Smooth muscle cell (in vitro differentiated cells): ENCODE measurements around the gene NBAS. TPM values are rescaled to one million over a fixed set of nuclear protein-coding genes. Genes with fewer than 3 reads are reported as not detected.

ENCODE experiments used
- DNase-seq: peaks from one replicate; lab custom pipeline; 2025; ENCODE audit not compliant: unreplicated experiment; lab: John Stamatoyannopoulos, UW
- H2AFZ ChIP-seq: fragments of 200-600 bp; sonication (generic); 2 replicates; pipeline ENCODE4 v1.6.0; 2016; ENCODE audit warnings: antibody characterized with exemption, low read depth, mild to moderate bottlenecking
- H3F3A ChIP-seq: fragments of 200-600 bp; sonication (generic); 2 replicates; pipeline ENCODE4 v1.6.0; 2017; ENCODE audit warnings: antibody characterized with exemption, low read depth
- H3K27ac ChIP-seq: fragments of 200-600 bp; sonication (generic); 2 replicates; pipeline ENCODE4 v1.5.1; 2016; ENCODE audit warnings: low read depth, mild to moderate bottlenecking
- H3K27me3 ChIP-seq: fragments of 200-600 bp; sonication (generic); 2 replicates; pipeline ENCODE4 v1.6.1; 2016; ENCODE audit warnings: low read depth, mild to moderate bottlenecking
- H3K36me3 ChIP-seq: fragments of 200-600 bp; sonication (generic); 2 replicates; pipeline ENCODE4 v1.5.1; 2016; ENCODE audit warnings: low read depth
- H3K4me1 ChIP-seq: fragments of 200-600 bp; sonication (generic); 2 replicates; pipeline ENCODE4 v1.5.1; 2016; ENCODE audit warnings: low read depth
- H3K4me2 ChIP-seq: fragments of 200-600 bp; sonication (generic); 2 replicates; pipeline ENCODE4 v1.6.0; 2016; ENCODE audit warnings: mild to moderate bottlenecking
- H3K4me3 ChIP-seq: fragments of 200-600 bp; sonication (generic); 2 replicates; pipeline ENCODE4 v1.5.1; 2016; ENCODE audit warnings: mild to moderate bottlenecking
- H3K79me2 ChIP-seq: fragments of 200-600 bp; sonication (generic); 2 replicates; pipeline ENCODE4 v1.6.0; 2016; ENCODE audit warnings: low read depth, mild to moderate bottlenecking
- H3K9ac ChIP-seq: fragments of 200-600 bp; sonication (generic); 2 replicates; pipeline ENCODE4 v1.6.0; 2016; ENCODE audit warnings: low read depth
- H3K9me3 ChIP-seq: fragments of 200-600 bp; sonication (generic); replicated peaks from 2 replicates; pipeline ENCODE4 v1.5.1; 2016; ENCODE audit warnings: low read depth
- H4K20me1 ChIP-seq: fragments of 200-600 bp; sonication (generic); 2 replicates; pipeline ENCODE4 v1.6.0; 2016; ENCODE audit warnings: low read depth
- CTCF ChIP-seq: fragments of 200-600 bp; sonication (generic); IDR thresholded peaks from 2 replicates; pipeline ENCODE4 v1.5.1; 2017; ENCODE audit warnings: borderline replicate concordance, mild to moderate bottlenecking, antibody characterized with exemption; ENCODE audit not compliant: insufficient read depth, poor library complexity, severe bottlenecking
- WGBS: methylation state at CpG from one replicate; pipeline ENCODE4 v1.1.7; 2016; ENCODE audit warnings: low lambda C conversion rate; 5-methylcytosine and 5-hydroxymethylcytosine counted together
- polyA plus RNA-seq: library from polyadenylated mRNA; unstranded; fragments of >200 nt; fragmentation: Nextera tagmentation; extraction: Ambion mirVana; gene quantifications from 2 replicates; pipeline ENCODE4 v1.2.1, GENCODE V29; 2016
- total RNA-seq: library from RNA; depleted of rRNA; stranded (reverse); fragments of >200 nt; gene quantifications from 2 replicates; pipeline ENCODE4 v1.2.3, GENCODE V29; 2014

The NBAS gene
- total and polyA plus RNA-seq, 2 experiments from 2014 or later = 31.2 to 51.1 TPM

DNA sequence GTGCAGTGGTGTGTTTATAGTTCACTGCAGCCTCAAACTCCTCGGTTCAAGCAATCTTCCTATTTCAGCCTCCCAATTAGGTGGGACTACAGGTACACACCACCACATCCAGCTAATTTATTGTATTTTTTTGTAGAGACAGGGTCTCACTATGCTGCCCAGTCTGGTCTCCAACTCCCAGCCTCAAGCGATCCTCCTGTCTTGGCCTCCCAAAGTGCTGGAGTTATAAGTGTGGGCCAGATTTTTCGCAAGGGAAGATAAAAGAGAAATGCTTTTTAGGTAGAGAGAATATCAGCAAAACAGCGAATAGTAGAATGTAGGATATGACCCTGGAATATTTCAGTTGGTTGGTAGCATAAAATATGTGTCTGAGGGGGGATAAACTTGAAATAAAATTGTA lies 34.8 kb upstream of the NBAS start:
- H2AFZ ChIP-seq = no peak overlapping the region
- no peaks in the 10 kb centered on the region for H3K27me3 ChIP-seq
- H3K4me2 ChIP-seq = no peak overlapping the region
- peaks cover 40% of the 10 kb centered on the region for H4K20me1 ChIP-seq
- H3K9ac ChIP-seq = no peak overlapping the region
- 97% methylated on average over 4 of the region's 4 CpGs for WGBS
- peaks cover 36% of the 10 kb centered on the region for H3K79me2 ChIP-seq
- H3K4me1 ChIP-seq = peaks cover 17% of the 10 kb centered on the region
- peaks cover 30% of the 10 kb centered on the region for H3K36me3 ChIP-seq
- no peaks in the 10 kb centered on the region for H3F3A ChIP-seq
- no peak overlapping the region for H3K27ac ChIP-seq
- DNase-seq = no peak
- no peaks in the 10 kb centered on the region for H3K9me3 ChIP-seq
- no peak for TF ChIP-seq CTCF
- H3K4me3 ChIP-seq = no peak overlapping the region

GRCh38 chr2:15595342-15595905 lies 34.3 kb upstream of the NBAS start:
- Histone ChIP-seq H3K9me3 (no peaks in the 10 kb centered on the region), H2AFZ (no peak overlapping the region), H3F3A (no peaks in the 10 kb centered on the region), H3K4me2 (no peak overlapping the region), H3K36me3 (peaks cover 28% of the 10 kb centered on the region), H3K4me1 (peaks cover 17% of the 10 kb centered on the region), H3K4me3 (no peak overlapping the region), H3K9ac (no peak overlapping the region), H3K27ac (no peak overlapping the region), H4K20me1 (peaks cover 40% of the 10 kb centered on the region), H3K79me2 (peaks cover 36% of the 10 kb centered on the region), H3K27me3 (no peaks in the 10 kb centered on the region)
- DNase-seq = no peak
- 97% methylated on average over 6 of the region's 6 CpGs for WGBS
- TF ChIP-seq CTCF = no peak

GRCh38 chr2:15594291-15595256 lies 33.4 kb upstream of the NBAS start:
- 89% methylated on average over 5 of the region's 5 CpGs for WGBS
- Histone ChIP-seq H3K79me2 (peaks cover 36% of the 10 kb centered on the region), H3F3A (no peaks in the 10 kb centered on the region), H3K4me3 (no peak overlapping the region), H3K27me3 (no peaks in the 10 kb centered on the region), H3K4me2 (no peak overlapping the region), H3K9ac (no peak overlapping the region), H3K27ac (no peak overlapping the region), H3K9me3 (no peaks in the 10 kb centered on the region), H4K20me1 (peaks cover 40% of the 10 kb centered on the region), H3K36me3 (peaks cover 24% of the 10 kb centered on the region), H2AFZ (no peak overlapping the region), H3K4me1 (peaks cover 17% of the 10 kb centered on the region)
- TF ChIP-seq CTCF = no peak
- no peak for DNase-seq
